Endothelial cell of umbilical vein (primary cell): ENCODE measurements around the gene TNS1. TPM values are rescaled to one million over a fixed set of nuclear protein-coding genes. Genes with fewer than 3 reads are reported as not detected.

Source experiments
- BruUV-seq: library from RNA; stranded (reverse); fragments of 400-500 nt; replicated peaks from 2 replicates; lab custom pipeline; 2021; lab: Mats Ljungman, UMichigan
- CTCF ChIA-PET: fragments of 300-600, 350-600 bp; sonication (Branson Sonifier 250); formaldehyde crosslinking; loops from one replicate; lab custom pipeline; 2021; ENCODE audit warnings: antibody characterized with exemption, inconsistent platforms; lab: Charles Lee
- POLR2A ChIA-PET: fragments of 300-600, 350-600 bp; sonication (Branson Sonifier 250); formaldehyde crosslinking; loops from one replicate; lab custom pipeline; 2021; ENCODE audit warnings: antibody characterized with exemption, inconsistent platforms; lab: Charles Lee
- DNase-seq: peaks from one replicate; pipeline ENCODE4 v3.0.0-alpha.2; 2011; ENCODE audit warnings: low read depth, low spot score
- FAIRE-seq: peaks from 2 replicates; lab custom pipeline; 2011; peaks lifted over from hg19 to GRCh38; lab: Jason Lieb, UNC
- H2AFZ ChIP-seq: 2 replicates; pipeline ENCODE4 v1.6.0; 2012; ENCODE audit warnings: low read depth, low read length, control low read depth, inconsistent platforms
- H3K27ac ChIP-seq: 2 replicates; pipeline ENCODE4 v1.5.1; 2011; ENCODE audit warnings: low read depth, mild to moderate bottlenecking, control low read depth, low read length, moderate library complexity; ENCODE audit not compliant: insufficient read depth
- H3K27me3 ChIP-seq, 2 experiments: 2 replicates each; pipeline versions ENCODE4 v1.6.0 to v1.6.1; 2011; ENCODE audit warnings: low read length in 2 of 2, mixed read lengths in 1 of 2; ENCODE audit not compliant: control insufficient read depth in 2 of 2, insufficient read depth in 2 of 2
- H3K36me3 ChIP-seq, 2 experiments: 2 replicates in 1 of 2; 3 replicates in 1 of 2; pipeline ENCODE4 v1.5.1; 2011; ENCODE audit warnings: low read length in 2 of 2, mild to moderate bottlenecking in 1 of 2, moderate library complexity in 1 of 2; ENCODE audit not compliant: control insufficient read depth in 2 of 2, insufficient read depth in 2 of 2; ENCODE audit errors: extremely low read depth in 1 of 2
- H3K4me1 ChIP-seq: 3 replicates; pipeline ENCODE4 v1.5.1; 2011; ENCODE audit warnings: mild to moderate bottlenecking, low read length; ENCODE audit not compliant: control insufficient read depth, insufficient read depth; ENCODE audit errors: extremely low read depth
- H3K4me2 ChIP-seq: 2 replicates; pipeline ENCODE4 v1.6.1; 2011; ENCODE audit warnings: low read length, control low read depth, mixed read lengths; ENCODE audit not compliant: insufficient read depth
- H3K4me3 ChIP-seq, 3 experiments: fragments of 200-600 bp in 1 of 3; sonication (generic), shearing (Covaris generic) in 1 of 3; replicated peaks in 1 of 3; 2 replicates each; pipeline ENCODE4 v1.5.1; 2011 to 2016; ENCODE audit warnings: control low read depth in 3 of 3, low read length in 3 of 3, mild to moderate bottlenecking in 2 of 3, inconsistent platforms in 1 of 3, low read depth in 1 of 3, moderate library complexity in 1 of 3; ENCODE audit not compliant: insufficient read depth in 1 of 3
- H3K79me2 ChIP-seq: 2 replicates; pipeline ENCODE4 v1.6.0; 2012; ENCODE audit warnings: low read length, inconsistent platforms; ENCODE audit not compliant: control insufficient read depth, insufficient read depth
- H3K9ac ChIP-seq: replicated peaks from 2 replicates; pipeline ENCODE3; 2011; ENCODE audit warnings: low read length, control low read depth; ENCODE audit not compliant: insufficient read depth; ENCODE audit errors: extremely low read depth
- H3K9me1 ChIP-seq: replicated peaks from 3 replicates; pipeline ENCODE4 v1.6.0; 2011; ENCODE audit warnings: mild to moderate bottlenecking, low read length; ENCODE audit not compliant: control insufficient read depth, insufficient read depth; ENCODE audit errors: extremely low read depth
- H3K9me3 ChIP-seq: replicated peaks from 2 replicates; pipeline ENCODE4 v1.5.1; 2012; ENCODE audit warnings: low read length, inconsistent platforms; ENCODE audit not compliant: control insufficient read depth, insufficient read depth
- H4K20me1 ChIP-seq: replicated peaks from 2 replicates; pipeline ENCODE3; 2011; ENCODE audit warnings: mild to moderate bottlenecking, low read length; ENCODE audit not compliant: control insufficient read depth, insufficient read depth; ENCODE audit errors: extremely low read depth
- CTCF ChIP-seq, 2 donors: IDR thresholded peaks; 1 replicate in 1 of 2; 2 replicates in 1 of 2; pipeline ENCODE4 v1.5.1; 2011; ENCODE audit warnings: low read length in 2 of 2, mild to moderate bottlenecking in 2 of 2, moderate library complexity in 2 of 2, control low read depth in 1 of 2, inconsistent platforms in 1 of 2, low read depth in 1 of 2; ENCODE audit not compliant: insufficient read depth in 1 of 2; ENCODE audit errors: extremely low read depth in 1 of 2
- EZH2 ChIP-seq: IDR thresholded peaks from 2 replicates; pipeline ENCODE4 v1.6.1; 2012; ENCODE audit warnings: borderline replicate concordance, low read depth, mild to moderate bottlenecking, moderate library complexity, low read length, inconsistent platforms; ENCODE audit not compliant: severe bottlenecking
- FOS ChIP-seq: IDR thresholded peaks from 2 replicates; pipeline ENCODE4 v1.6.1; 2011; ENCODE audit warnings: mild to moderate bottlenecking, low read length, moderate library complexity, borderline replicate concordance; ENCODE audit not compliant: insufficient read depth
- GATA2 ChIP-seq: IDR thresholded peaks from 2 replicates; pipeline ENCODE4 v1.7.0; 2011; ENCODE audit warnings: low read depth, mild to moderate bottlenecking, moderate library complexity, mixed read lengths, low read length; ENCODE audit not compliant: insufficient read length, insufficient read depth
- JUN ChIP-seq: IDR thresholded peaks from 2 replicates; pipeline ENCODE4 v1.6.1; 2011; ENCODE audit warnings: borderline replicate concordance, low read depth; ENCODE audit not compliant: insufficient read length, insufficient read depth
- MAX ChIP-seq: IDR thresholded peaks from 2 replicates; pipeline ENCODE4 v1.6.1; 2011; ENCODE audit not compliant: insufficient read depth, insufficient read length
- MYC ChIP-seq: IDR thresholded peaks from one replicate; pipeline ENCODE4 v1.6.1; 2011; ENCODE audit warnings: mild to moderate bottlenecking, low read depth, low read length
- POLR2AphosphoS5 ChIP-seq: IDR thresholded peaks from 2 replicates; pipeline ENCODE4 v1.6.1; 2012; ENCODE audit warnings: low read depth, mild to moderate bottlenecking, control low read depth, low read length, moderate library complexity; ENCODE audit not compliant: insufficient read depth
- dilution Hi-C: fragments of 300-500 bp; cut with MboI; formaldehyde crosslinking; loops from one replicate; pipeline ENCODE4 v1.15.0; 2019; ENCODE audit warnings: low sequenced_read_pairs; ENCODE audit not compliant: extremely low pct_ligation_motif_present
- intact Hi-C: fragments of 100-400 bp; cut with micrococcal nuclease; formaldehyde crosslinking; loops from one replicate; pipeline ENCODE4 v1.10.0; 2022
- polyA plus RNA-seq, 4 experiments: library from polyadenylated mRNA; depleted of rRNA in 3 of 4; stranded (reverse) in 3 of 4; unstranded in 1 of 4; fragments of >200 nt; gene quantifications; 2 replicates each; pipeline versions ENCODE4 v1.2.1 to v1.2.3, GENCODE V29; 2011 to 2012; ENCODE audit warnings: missing spikeins in 1 of 4
- total RNA-seq: library from RNA; stranded (reverse); gene quantifications from 2 replicates; pipeline ENCODE4 v1.2.3, GENCODE V29; 2021

TNS1 gene
- total and polyA plus RNA-seq, 2 donors (not counting 3 experiments of a cell fraction or from before 2014, with no cell fraction given): 11.0 to 52.1 TPM

GRCh38 chr2:217915706-217916105 lies 87.1 kb downstream of the TNS1 start:
- CTCF ChIA-PET: interaction anchor here (1.6 kb wide), 1 partner anchor 10 kb away, joined by 3 read pairs; no protein-coding TSS in a partner anchor
- no TSS peak for BruUV-seq

More at GRCh38 chr2:217915706-217916105, 87.1 kb downstream of the TNS1 start:
- Histone ChIP-seq H3K9ac (no peak overlapping the region), H3K4me1 (peaks cover 27% of the 10 kb centered on the region), H3K9me3 (no peaks in the 10 kb centered on the region), H3K9me1 (no peaks in the 10 kb centered on the region), H3K36me3 (no peaks in the 10 kb centered on the region), H3K79me2 (no peaks in the 10 kb centered on the region), H3K4me3 (no peak overlapping the region), H4K20me1 (no peaks in the 10 kb centered on the region), H3K27ac (no peak overlapping the region), H3K4me2 (no peak overlapping the region), H3K27me3 (no peaks in the 10 kb centered on the region), H2AFZ (no peak overlapping the region)
- dilution Hi-C loops: no loop called here
- FAIRE-seq (no peak), DNase-seq (no peak)
- intact Hi-C loops: no loop called here
- no peak for TF ChIP-seq CTCF (IDR thresholded peaks at IDR 0.05; ENCODE audit: extremely low read depth in 1 of 2, insufficient read depth in 1 of 2, low read depth in 1 of 2, low read length in 2 of 2)
- no peak for TF ChIP-seq EZH2
- TF ChIP-seq JUN: no peak
- TF ChIP-seq MYC: no peak
- no peak for TF ChIP-seq POLR2AphosphoS5
- TF ChIP-seq FOS: no peak
- no peak for TF ChIP-seq MAX
- TF ChIP-seq GATA2: no peak
- POLR2A ChIA-PET: no interaction called here
